Placental pericyte (primary cell): ENCODE measurements around the gene NAT10. TPM values are rescaled to one million over a fixed set of nuclear protein-coding genes. Genes with fewer than 3 reads are reported as not detected.

ENCODE experiments used
- small RNA-seq: library from RNA; depleted of rRNA; stranded (forward); fragments of <200 nt; gene quantifications from one replicate; pipeline ENCODE3, GENCODE V24; 2012; ENCODE audit warnings: low replicate concordance
- total RNA-seq: library from RNA; depleted of rRNA; stranded (reverse); fragments of >200 nt; gene quantifications from 2 replicates; pipeline ENCODE4 v1.2.3, GENCODE V29; 2012

The NAT10 gene
- total RNA-seq = 25.6 and 33.6 TPM in 2 replicates

DNA sequence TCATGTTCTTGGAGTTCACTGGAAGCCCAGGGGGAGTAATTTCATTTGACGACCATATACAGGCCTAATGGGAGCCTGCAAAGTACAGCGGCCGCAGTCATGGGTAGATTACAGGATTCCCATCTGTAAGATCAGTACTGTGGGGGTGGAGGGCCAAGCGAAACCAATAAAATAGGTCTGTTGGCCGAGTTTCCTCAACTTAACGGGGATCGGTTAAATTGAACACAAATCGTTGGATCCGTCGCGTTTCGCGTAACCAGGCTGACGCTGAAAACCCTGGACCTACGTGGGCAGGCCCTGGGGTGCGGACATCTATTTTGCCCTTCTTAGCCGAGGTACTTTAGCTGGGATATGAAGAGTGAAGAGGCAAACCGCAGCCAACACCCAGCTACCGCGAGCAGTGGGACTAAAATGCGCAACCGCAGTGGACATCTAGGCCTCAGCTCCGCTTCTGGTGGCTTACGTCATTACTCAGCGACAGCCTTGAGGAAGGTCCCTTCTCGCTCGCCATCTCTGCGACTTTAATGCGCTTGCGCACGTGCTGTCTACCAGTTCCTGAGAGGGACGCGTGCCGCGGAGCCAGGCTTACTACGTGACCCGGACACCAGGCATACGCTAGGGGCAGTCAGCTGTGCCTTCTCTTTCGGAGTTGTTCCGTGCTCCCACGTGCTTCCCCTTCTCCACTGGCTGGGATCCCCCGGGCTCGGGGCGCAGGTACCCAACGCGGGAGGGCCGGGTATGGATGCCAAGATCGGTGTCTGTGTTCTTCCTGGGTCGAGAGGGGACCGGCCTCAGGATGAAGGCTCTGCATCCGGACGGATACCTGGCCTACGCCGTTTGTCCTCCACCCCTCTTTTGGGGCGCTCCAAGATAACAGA, at the start of gene NAT10:
Gene NAT10, plus strand, starts transcription at position 551 of the 878 bp plus-strand sequence. CDS start 2,597 bp downstream, outside the sequence.

Small RNA genes lying within 50 kb of the gene (small RNA-seq; reads per million reads assigned to genes)
- gene RF00019 = not detected

Other genes with a start within 250 kb of the NAT10 start
- 1.0 TPM in 1 of 2 replicates, not detected in the other for gene LMO2, start 213.6 kb upstream of the NAT10 start, total RNA-seq
- gene CAPRIN1, start 53.9 kb upstream of the NAT10 start, total RNA-seq = 152 and 300 TPM in 2 replicates